ENCODE data around the gene TSHZ1. TPM values are rescaled to one million over a fixed set of nuclear protein-coding genes. Genes with fewer than 3 reads are reported as not detected.

TSHZ1 gene
- total and polyA plus RNA-seq, 4 donors, result 6.2 to 19.9 (median 11.2) TPM

- no peak overlapping the region for H3K27ac ChIP-seq (ENCODE audit: low read depth in 1 of 2, low read length in 1 of 2)
- WGBS, 2 donors, result 94 to 95% methylated on average over 13 of the region's 13 CpGs
These were observed 10.5 kb upstream of the TSHZ1 start for GRCh38 chr18:75200071-75200470.

GRCh38 chr18:75200605-75201280 is 9.9 kb upstream of the TSHZ1 start:
- WGBS, 2 donors, result 85 to 88% methylated on average over 7 of the region's 7 CpGs
- Histone ChIP-seq H3K36me3 (ENCODE audit: control insufficient read depth in 4 of 4, insufficient read depth in 4 of 4, low read length in 4 of 4) (peaks cover 8 to 27% (median 14%) of the 10 kb centered on the region in 4 donors), H3K4me1 (ENCODE audit: control insufficient read depth in 5 of 5, insufficient read depth in 5 of 5, low read length in 5 of 5) (peaks cover 7 to 52% (median 19%) of the 10 kb centered on the region in 5 donors), H3K9ac (ENCODE audit: insufficient read depth in 1 of 2, low read length in 2 of 2) (no peak overlapping the region), H3K9me3 (ENCODE audit: control insufficient read depth in 4 of 4, insufficient read depth in 3 of 4, low read length in 3 of 4) (no peaks in the 10 kb centered on the region), H3K27me3 (ENCODE audit: control insufficient read depth in 3 of 3, insufficient read depth in 3 of 3, low read length in 2 of 3) (peaks cover 0 to 3% (median 0%) of the 10 kb centered on the region in 3 donors), H3K27ac (ENCODE audit: low read depth in 1 of 2, low read length in 1 of 2) (no peak overlapping the region), H3K4me3 (no peak overlapping the region)
- no peak for TF ChIP-seq CTCF (IDR thresholded peaks at IDR 0.05; ENCODE audit: control extremely low read depth, extremely low read depth)
- DNase-seq (no peak), ATAC-seq (ENCODE audit: insufficient read depth, low FRiP score) (no peak)

More at GRCh38 chr18:75200071-75200470, 10.5 kb upstream of the TSHZ1 start:
- H3K4me3 ChIP-seq, result no peak overlapping the region
- peaks cover 7 to 52% (median 19%) of the 10 kb centered on the region in 5 donors for H3K4me1 ChIP-seq (ENCODE audit: control insufficient read depth in 5 of 5, insufficient read depth in 5 of 5, low read length in 5 of 5)
- no peak for TF ChIP-seq CTCF (IDR thresholded peaks at IDR 0.05; ENCODE audit: control extremely low read depth, extremely low read depth)
- peaks cover 8 to 27% (median 14%) of the 10 kb centered on the region in 4 donors for H3K36me3 ChIP-seq (ENCODE audit: control insufficient read depth in 4 of 4, insufficient read depth in 4 of 4, low read length in 4 of 4)
- no peaks in the 10 kb centered on the region for H3K9me3 ChIP-seq (ENCODE audit: control insufficient read depth in 4 of 4, insufficient read depth in 3 of 4, low read length in 3 of 4)
- H3K27me3 ChIP-seq (ENCODE audit: control insufficient read depth in 3 of 3, insufficient read depth in 3 of 3, low read length in 2 of 3), result peaks cover 0 to 3% (median 0%) of the 10 kb centered on the region in 3 donors
- H3K9ac ChIP-seq (ENCODE audit: insufficient read depth in 1 of 2, low read length in 2 of 2), result no peak overlapping the region
- DNase-seq (no peak), ATAC-seq (ENCODE audit: insufficient read depth, low FRiP score) (no peak)

- Histone ChIP-seq H3K27me3 (ENCODE audit: control insufficient read depth in 3 of 3, insufficient read depth in 3 of 3, low read length in 2 of 3) (peaks cover 0 to 3% (median 0%) of the 10 kb centered on the region in 3 donors), H3K36me3 (ENCODE audit: control insufficient read depth in 4 of 4, insufficient read depth in 4 of 4, low read length in 4 of 4) (peaks cover 8 to 26% (median 14%) of the 10 kb centered on the region in 4 donors), H3K27ac (ENCODE audit: low read depth in 1 of 2, low read length in 1 of 2) (no peak overlapping the region), H3K4me1 (ENCODE audit: control insufficient read depth in 5 of 5, insufficient read depth in 5 of 5, low read length in 5 of 5) (peaks cover 7 to 59% (median 19%) of the 10 kb centered on the region in 5 donors), H3K9ac (ENCODE audit: insufficient read depth in 1 of 2, low read length in 2 of 2) (no peak overlapping the region), H3K9me3 (ENCODE audit: control insufficient read depth in 4 of 4, insufficient read depth in 3 of 4, low read length in 3 of 4) (no peaks in the 10 kb centered on the region), H3K4me3 (no peak overlapping the region)
- ATAC-seq (ENCODE audit: insufficient read depth, low FRiP score) (no peak), DNase-seq (no peak)
- TF ChIP-seq CTCF (IDR thresholded peaks at IDR 0.05; ENCODE audit: control extremely low read depth, extremely low read depth), result no peak
- WGBS, 2 donors, result 96 to 97% methylated on average over 18 of the region's 18 CpGs
These were observed 9.0 kb upstream of the TSHZ1 start for GRCh38 chr18:75201282-75202270.
